GM18858 (cell line): ENCODE results near the gene LDLRAD1.
"Not testable (repeated sequence)": the region's sequence is repeated elsewhere in the genome, so short reads cannot be mapped to it uniquely, and the experiment has no call there.

ENCODE experiments used
- ATAC-seq: cut with Tn5 transposase; IDR thresholded peaks from one replicate; pipeline ENCODE4 v1.9.1; 2021; ENCODE audit not compliant: unreplicated experiment

The LDLRAD1 gene

DNA sequence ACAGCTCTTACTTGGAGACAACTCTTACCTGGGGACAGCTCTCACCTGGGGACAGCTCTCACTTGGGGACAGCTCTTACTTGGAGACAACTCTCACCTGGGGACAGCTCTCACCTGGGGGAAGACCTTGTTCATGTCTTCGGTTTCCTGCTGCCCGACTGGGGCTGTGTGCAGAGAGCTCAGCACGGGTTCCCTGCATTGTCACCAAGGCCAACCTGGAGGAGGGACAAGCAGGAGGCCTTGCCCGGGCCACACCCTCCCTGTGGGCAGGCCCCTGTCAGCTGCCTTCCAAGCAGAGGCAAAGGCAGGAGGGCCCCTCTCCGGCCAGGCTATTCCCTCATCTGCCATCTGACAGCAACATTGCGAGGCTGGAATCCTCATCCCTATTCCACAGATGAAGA is at the start of gene LDLRAD1:
Gene LDLRAD1 (minus strand): TSS at position 208 of the 400 bp plus-strand sequence. CDS start 74 bp downstream, at position 134.
- ATAC-seq: no peak

DNA sequence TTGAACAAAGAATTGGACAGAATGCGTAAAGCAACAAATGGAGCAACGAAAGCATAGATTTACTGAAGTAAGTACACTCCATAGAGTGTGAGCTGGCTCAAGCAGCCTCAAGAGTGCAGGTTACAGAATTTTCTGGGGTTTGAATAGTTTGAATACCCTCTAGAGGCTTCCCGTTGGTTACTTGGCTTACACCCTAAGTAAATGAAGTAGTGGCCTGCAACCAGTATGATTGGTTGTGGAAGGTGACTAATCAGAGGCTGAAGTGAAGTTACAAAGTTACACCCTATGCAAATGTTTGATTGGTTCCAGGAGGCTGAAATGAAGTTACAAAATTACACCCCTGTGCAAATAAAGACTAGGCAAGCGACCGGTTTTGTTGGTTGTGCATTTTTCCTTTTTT is 46.3 kb upstream of the LDLRAD1 start:
- no peak for ATAC-seq

DNA sequence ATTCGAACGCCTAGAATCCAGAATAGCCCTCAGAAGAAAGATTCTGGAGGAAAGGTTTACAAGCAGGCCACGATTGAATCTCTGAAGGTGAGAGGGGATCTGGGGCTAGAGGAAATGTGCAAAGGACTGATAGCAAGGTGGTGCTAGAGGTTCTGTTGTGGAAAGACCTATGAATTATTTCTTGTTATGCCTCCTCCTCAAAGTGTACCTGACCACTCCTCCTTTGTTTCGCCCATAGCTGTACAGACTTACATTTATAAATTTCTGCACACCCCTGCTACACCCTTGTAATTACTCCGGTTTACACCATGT is 36.4 kb upstream of the LDLRAD1 start:
- ATAC-seq: no peak

- ATAC-seq: no peak
Measured at GRCh38 chr1:54053745-54054437, 35.9 kb upstream of the LDLRAD1 start.

DNA sequence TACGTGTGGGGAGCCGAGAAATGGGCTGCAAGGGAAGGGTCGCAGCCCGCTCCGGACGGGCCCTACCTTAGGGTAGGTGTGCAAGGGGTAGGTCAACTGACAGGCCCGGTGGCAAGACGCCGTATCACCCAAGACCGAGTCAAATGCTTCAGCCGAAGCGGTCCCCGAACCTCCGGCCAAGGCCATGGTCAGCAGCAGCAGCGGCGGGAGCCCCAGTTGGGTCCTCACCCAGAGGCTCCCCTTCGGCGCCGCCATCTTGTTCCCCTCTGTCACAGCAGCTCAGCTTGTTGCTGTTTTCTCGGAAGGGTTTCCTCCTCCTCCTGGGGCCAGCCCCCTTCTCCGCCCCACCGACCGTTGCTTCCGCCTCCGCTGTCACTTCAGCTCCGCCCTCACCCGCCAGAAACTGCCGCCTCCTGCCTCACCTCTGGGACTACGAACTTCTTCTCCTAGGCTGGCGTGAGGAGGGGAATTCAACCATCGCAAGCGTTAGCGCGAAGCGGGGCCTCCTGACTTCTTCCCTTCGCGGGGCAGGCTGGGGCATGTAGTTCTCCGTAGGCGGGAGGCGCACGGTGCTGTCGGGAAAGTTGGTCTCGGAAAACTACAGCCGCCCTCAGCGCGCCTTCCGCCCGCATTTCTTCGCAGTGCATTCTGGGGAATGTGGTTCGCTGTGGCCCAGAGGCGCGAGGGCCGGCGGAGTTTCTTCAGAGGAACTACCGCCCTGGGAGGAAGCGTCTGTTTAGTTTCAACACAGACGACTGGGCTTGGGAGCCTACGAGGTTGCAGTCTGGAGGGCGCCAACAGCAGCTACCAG is 35.2 kb upstream of the LDLRAD1 start, which contains the start of the genes TCEANC2 and TMEM59:
Gene TCEANC2 (plus strand): TSS at position 675 of the 811 bp plus-strand sequence. CDS start 815 bp downstream, outside the sequence.
Gene TMEM59 (minus strand): TSS at position 271 of the 811 bp plus-strand sequence. CDS start 16 bp downstream, at position 255.
- peak; percentile 86 for ATAC-seq

- ATAC-seq: peak; percentile 2
Measured at GRCh38 chr1:54052431-54052933, 34.5 kb upstream of the LDLRAD1 start.

GRCh38 chr1:54051933-54052430 is 34.0 kb upstream of the LDLRAD1 start:
- no peak for ATAC-seq

DNA sequence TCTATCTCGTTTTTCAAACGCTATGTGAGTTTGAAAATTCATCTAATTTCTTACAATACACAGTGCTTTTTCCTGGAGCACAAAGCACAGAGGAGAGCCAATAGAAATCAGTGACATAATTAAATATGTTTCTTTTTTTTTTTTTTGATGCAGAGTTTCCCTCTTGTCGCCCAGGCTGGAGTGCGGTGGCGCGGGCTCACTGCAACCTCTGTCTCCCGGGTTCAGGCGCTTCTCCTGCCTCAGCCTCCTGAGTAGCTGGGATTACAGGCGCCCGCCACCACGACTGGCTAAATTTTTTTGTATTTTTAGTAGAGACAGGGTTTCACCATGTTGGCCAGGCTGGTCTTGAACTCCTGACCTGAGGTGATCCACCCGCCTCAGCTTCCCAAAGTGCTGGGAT is 32.4 kb upstream of the LDLRAD1 start:
- ATAC-seq: not testable (repeated sequence)

DNA sequence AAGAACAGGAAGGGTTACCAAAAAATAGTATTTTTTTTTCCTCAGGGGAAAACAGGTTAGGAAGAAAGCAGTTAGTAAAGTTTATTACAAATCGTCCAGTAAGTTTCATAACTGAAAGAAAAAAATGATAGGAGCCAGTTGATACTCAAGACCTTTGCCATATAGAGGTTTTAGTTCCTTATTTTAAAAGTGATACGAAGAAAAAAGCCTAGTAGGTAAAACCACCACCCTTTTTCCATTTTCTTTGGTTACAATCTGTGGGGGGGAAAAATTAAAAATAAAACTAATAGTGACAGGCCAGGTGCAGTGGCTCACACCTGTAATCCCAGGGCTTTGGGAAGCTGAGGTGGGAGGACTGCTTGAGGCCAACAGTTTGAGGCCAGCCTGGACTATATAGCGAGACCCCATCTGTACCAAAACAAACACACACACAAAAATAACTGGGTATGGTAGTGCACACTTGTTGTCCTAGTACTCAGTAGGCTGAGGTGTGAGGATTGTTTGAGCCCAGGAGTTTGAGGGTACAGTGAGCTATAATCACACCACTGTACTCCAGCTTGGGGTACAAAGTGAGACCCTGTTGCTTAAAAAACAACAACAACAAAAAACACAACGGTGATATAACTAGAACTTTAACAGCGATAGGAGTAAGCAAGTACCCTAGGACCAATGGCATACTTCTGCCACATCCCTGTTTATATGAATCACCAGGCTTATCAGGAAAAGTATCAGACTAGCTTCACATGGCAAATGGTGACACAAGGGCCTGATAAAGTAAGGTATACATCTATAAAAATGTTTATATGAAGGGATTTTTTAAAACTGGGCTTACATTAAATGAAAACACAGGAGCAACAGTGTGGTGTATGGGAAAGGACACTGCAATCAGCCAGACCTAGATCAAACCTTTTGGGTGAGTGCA is 29.7 kb upstream of the LDLRAD1 start:
- ATAC-seq: no peak

DNA sequence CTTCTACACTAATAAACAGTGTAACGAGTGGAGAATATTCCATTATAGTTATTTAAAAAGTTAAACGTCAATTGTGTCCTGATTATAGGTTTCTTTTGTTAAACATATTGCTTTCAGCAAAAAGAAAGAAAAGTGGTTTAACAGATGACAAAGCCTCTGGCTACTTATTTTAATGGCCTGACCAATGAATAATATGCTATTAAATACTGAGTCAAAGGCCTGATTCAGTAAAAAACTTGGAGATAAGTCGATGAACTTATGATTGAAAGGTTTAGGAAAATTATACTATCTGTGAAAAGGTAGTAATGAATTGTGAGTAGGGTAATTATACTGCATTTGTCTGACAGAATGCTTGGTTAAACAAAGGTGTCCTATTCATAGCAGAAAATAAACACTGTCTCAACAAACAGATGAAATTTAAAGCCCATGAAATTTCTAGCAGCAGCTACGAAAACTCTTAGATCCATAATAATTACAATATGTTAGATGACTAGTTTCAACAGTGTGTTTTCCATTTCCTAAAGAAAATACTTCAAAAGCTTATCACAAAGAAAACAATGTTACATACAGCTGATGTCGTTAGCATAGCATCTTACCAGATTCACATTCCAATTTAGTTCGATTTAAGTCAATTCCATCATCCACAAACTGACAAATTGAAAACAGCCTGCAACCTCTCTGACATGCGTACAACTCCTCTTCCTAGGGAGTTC is 28.8 kb upstream of the LDLRAD1 start:
- ATAC-seq: no peak

- ATAC-seq: no peak
Measured at GRCh38 chr1:54045496-54045895, 27.5 kb upstream of the LDLRAD1 start.

DNA sequence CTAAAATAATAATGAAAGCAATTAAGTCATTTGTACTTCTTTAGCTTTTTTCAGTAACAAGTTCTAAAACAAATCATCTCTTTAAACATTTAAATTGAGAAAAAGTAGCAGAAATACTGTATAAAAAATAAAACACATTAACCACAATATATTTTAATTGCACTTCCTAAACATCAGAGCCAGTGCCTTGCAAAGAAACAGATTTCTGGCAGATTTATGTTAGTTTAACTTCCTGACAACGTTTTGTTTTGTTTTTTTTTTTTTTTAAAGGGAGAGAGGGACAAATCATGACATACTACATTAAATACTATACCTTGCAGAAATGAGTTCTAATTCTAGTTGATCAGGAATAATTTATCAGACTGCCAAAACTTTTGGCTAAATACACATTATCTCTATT is 23.8 kb upstream of the LDLRAD1 start:
- ATAC-seq: no peak

DNA sequence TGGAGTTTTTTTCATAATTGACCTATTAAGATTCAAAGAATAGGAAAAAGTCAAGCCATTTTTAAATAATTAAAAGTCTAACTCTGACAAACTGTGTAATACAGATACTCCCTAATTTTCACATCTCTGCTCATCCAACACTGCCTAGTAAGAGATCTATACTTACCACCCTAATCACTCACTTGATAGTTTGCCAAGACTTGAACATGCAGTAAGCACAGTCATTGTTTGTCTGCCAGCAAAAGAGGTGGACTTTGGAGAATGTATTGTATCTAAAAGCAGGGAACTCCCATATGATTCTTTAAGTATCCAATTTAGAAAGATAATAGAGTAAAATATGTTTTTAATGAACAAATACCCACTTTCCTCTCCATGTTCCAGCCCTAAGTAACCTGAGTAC is 19.5 kb upstream of the LDLRAD1 start:
- ATAC-seq: no peak

DNA sequence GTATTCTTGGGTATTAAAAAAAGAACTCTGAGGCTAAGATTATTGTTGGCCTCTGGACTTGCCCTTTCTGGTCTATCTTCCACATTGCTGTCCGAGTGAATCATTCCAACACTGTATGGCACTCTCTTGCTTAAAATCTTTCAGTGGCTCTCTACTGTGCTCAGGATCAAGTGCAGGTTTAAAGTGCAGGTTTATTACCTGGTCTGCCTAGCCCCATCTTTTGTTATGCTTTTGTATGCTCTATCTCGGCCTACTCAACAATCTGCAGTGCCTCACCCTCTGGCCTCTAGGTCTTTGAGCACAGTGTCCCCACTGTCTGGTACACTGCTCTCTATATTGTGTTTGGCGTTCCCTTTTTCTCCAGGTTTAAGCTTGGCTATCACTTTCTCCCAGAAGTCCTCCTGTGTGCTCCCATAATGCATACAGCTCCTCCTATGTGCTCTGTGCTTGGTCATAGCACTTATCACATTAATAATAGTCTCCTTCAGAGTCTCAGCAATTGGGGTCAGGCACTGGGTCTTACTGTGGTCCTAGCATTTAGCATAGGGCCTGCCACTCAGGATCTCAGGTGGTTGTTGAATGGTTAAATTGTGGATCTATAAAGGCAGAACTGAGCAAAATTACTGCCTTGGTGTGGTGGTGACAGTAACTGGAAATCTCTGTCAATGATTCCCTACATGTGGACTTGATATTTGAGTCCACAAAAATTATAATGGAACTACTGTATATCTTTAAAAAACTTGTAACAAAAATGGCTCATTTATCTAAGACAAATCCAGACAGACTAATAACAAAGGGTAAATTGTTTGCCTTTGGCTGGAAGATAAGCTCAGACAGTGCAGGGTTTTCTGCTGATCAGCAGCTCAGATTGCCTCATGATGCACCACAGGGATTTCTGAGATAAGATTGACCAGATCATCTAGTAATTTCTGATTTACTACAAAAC is 10.6 kb upstream of the LDLRAD1 start:
- ATAC-seq: no peak

GRCh38 chr1:54027848-54028247 is 9.9 kb upstream of the LDLRAD1 start:
- ATAC-seq: no peak

DNA sequence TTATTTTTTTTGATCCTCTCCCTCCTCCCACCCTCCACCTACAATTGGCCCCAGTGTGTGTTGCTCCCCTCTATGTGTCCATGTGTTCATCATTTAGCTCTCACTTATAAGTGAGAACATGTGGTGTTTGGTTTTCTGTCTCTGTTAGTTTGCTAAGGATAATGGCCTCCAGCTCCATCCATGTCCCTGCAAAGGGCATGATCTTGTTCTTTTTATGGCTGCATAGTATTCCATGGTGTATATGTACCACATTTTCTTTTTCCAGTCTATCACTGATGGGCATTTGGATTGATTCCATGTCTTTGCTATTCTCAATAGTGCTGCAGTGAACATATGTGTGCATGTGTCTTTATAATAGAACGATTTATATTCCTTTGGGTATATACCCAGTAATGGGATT is 6.8 kb upstream of the LDLRAD1 start:
- ATAC-seq: not testable (repeated sequence)

GRCh38 chr1:54024358-54024757 is 6.4 kb upstream of the LDLRAD1 start:
- ATAC-seq: no peak

- ATAC-seq: not testable (repeated sequence)
Measured at GRCh38 chr1:54019562-54020176, 1.7 kb upstream of the LDLRAD1 start.

DNA sequence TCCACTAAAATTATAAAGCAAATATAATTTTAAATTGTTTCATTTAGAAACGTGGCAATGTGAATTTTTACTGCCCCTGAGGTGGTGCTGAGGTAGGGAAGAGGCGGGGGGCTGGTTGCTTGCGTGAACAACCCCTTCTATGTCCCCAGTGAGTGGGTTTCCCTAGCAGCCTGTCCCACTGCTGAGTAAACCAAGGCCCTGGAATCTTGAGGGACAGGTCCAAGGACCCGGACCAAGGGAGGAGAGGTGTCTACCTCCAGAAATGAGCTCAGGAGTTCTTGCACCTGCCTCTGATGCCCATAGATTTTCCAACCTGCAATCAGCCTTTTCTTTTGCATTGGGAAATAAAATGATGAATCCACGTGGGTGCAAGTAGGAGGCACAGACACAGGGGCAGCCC is 649 bp upstream of the LDLRAD1 start:
- ATAC-seq: no peak
